SK-N-DZ (cell line): ENCODE data around the gene VSIR.

Experiments
- DNase-seq: peaks from one replicate; pipeline ENCODE4 v3.0.0-alpha.2; 2015; ENCODE audit warnings: low spot score

Gene VSIR

GRCh38 chr10:71747551-71748523, 25.5 kb downstream of the VSIR start:
- DNase-seq, result no peak

- DNase-seq, result no peak
These were observed 26.2 kb downstream of the VSIR start for GRCh38 chr10:71747039-71747531.

GRCh38 chr10:71746344-71747037, 26.8 kb downstream of the VSIR start:
- no peak for DNase-seq

- no peak for DNase-seq
These were observed 27.6 kb downstream of the VSIR start for GRCh38 chr10:71745664-71746250.

GRCh38 chr10:71744897-71745663, 28.2 kb downstream of the VSIR start:
- DNase-seq, result no peak

GRCh38 chr10:71743866-71744265, 29.5 kb downstream of the VSIR start:
- DNase-seq, result no peak

GRCh38 chr10:71743089-71743838, 30.1 kb downstream of the VSIR start:
- DNase-seq, result no peak

- no peak for DNase-seq
These were observed 30.8 kb downstream of the VSIR start for GRCh38 chr10:71742301-71743088.

- no peak for DNase-seq
These were observed 31.6 kb downstream of the VSIR start for GRCh38 chr10:71741671-71742070.

GRCh38 chr10:71741029-71741428, 32.3 kb downstream of the VSIR start:
- DNase-seq, result no peak

- no peak for DNase-seq
These were observed 33.2 kb downstream of the VSIR start for GRCh38 chr10:71740069-71740653.

GRCh38 chr10:71739358-71739900, 33.9 kb downstream of the VSIR start:
- no peak for DNase-seq

GRCh38 chr10:71737834-71738197, 35.5 kb downstream of the VSIR start:
- DNase-seq, result no peak

GRCh38 chr10:71737001-71737833, 36.1 kb downstream of the VSIR start:
- no peak for DNase-seq

GRCh38 chr10:71736570-71736952, 36.8 kb downstream of the VSIR start:
- DNase-seq, result no peak

GRCh38 chr10:71735709-71736569, 37.4 kb downstream of the VSIR start:
- DNase-seq, result no peak

- no peak for DNase-seq
These were observed 38.5 kb downstream of the VSIR start for GRCh38 chr10:71734797-71735196.
